ENCODE measurements around the gene LRRC37A3. TPM values are rescaled to one million over a fixed set of nuclear protein-coding genes. Genes with fewer than 3 reads are reported as not detected.
"Not testable (repeated sequence)": the region's sequence is repeated elsewhere in the genome, so short reads cannot be mapped to it uniquely, and the experiment has no call there.

LRRC37A3 gene
- total RNA-seq, 4 donors from 2014 or later: 5.2 to 23.1 (median 9.8) TPM

DNA sequence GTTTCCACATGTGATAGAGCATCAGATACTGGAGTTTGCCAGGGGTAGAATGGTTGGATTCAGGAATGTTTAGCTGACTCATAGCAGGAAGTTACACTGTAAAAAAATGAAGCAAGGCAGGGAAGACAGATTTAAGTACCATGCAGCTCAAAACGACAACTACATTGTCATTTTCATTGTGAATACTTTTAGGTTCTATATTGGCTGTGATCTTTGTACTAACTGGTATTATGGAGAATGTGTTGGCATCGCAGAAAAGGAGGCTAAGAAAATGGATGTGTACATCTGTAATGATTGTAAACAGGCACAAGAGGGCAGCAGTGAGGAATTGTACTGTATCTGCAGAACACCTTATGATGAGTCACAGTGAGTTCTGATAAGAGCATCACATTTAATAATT is 8.2 kb upstream of the LRRC37A3 start:
- peak in 2 of 3 donors; percentile 51 to 66 for DNase-seq
- not testable (repeated sequence) for H3K9me3 ChIP-seq, H3K4me1 ChIP-seq, H3K27ac ChIP-seq, H3K36me3 ChIP-seq, H3K27me3 ChIP-seq, H3K4me3 ChIP-seq
- TF ChIP-seq, protein P1, sequence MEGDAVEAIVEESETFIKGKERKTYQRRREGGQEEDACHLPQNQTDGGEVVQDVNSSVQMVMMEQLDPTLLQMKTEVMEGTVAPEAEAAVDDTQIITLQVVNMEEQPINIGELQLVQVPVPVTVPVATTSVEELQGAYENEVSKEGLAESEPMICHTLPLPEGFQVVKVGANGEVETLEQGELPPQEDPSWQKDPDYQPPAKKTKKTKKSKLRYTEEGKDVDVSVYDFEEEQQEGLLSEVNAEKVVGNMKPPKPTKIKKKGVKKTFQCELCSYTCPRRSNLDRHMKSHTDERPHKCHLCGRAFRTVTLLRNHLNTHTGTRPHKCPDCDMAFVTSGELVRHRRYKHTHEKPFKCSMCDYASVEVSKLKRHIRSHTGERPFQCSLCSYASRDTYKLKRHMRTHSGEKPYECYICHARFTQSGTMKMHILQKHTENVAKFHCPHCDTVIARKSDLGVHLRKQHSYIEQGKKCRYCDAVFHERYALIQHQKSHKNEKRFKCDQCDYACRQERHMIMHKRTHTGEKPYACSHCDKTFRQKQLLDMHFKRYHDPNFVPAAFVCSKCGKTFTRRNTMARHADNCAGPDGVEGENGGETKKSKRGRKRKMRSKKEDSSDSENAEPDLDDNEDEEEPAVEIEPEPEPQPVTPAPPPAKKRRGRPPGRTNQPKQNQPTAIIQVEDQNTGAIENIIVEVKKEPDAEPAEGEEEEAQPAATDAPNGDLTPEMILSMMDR (IDR thresholded peaks at IDR 0.05): peak; percentile 31 to 96 (median 81)

DNA sequence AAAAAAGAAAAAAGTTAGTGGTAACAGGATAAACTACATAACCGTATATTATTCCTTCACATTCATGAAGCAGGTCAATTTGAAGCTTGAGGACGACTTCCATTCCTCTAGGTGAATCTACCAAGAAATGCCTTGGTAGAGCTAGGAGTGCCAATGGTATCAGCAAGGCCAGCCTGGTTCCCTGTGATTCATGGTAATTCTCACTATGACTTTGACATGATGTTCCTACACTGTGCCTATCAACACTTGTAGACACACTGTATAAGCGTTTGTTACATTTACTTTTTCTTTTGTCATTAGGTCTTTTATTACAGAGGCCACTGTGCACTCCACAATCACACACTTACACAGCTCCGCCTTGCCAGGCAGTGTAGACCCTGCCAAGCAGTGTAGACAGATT is 7.2 kb upstream of the LRRC37A3 start:
- not testable (repeated sequence) for H3K4me3 ChIP-seq, H3K36me3 ChIP-seq, H3K27me3 ChIP-seq, H3K27ac ChIP-seq, H3K9me3 ChIP-seq, H3K4me1 ChIP-seq, DNase-seq

DNA sequence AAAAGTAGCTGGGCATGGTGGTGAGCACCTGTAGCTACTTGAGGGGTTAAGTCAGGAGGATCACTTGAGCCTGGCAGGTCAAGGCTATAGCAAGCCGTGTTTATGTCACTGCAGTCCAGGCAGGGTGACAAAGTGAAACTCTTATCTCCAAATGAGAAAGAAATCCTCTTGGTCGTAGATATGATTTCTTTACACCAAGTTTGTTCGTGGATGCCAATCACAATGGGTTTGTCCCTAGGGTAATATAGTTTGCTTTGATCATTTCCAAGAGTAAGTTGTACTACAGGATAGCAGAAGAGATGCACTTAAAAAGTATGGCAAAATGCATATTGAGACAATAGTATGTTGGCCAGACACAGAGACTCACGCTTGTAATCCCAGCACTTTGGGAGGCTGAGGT is 6.0 kb upstream of the LRRC37A3 start:
- not testable (repeated sequence) for H3K27ac ChIP-seq, DNase-seq, H3K4me3 ChIP-seq, H3K9me3 ChIP-seq, H3K4me1 ChIP-seq, H3K36me3 ChIP-seq, H3K27me3 ChIP-seq

DNA sequence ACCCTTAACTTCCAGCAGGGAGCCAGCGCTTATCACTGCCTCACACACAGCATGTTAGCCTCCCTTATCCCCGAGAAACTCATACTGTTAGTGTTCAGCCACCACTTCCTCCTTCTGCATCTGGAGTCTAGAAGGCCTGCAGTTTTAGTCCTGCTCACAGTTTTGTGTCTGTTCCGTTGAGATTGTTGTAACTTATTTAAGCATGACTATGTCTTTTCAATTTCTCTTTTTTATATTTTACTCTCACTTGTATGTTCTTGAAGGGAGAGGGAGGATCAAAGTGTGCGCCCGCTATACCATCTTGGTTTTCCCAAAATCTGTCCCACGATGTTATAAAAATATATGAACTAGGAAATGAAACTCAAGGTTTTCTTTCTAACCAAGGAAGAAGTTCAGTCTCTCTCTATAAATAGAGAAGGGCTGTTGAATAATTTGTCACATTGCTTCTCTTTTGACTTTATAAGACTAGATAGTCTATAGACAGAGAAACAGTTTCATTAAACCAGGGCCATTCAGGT is 3.8 kb upstream of the LRRC37A3 start:
- H3K9me3 ChIP-seq, H3K36me3 ChIP-seq, DNase-seq, H3K4me3 ChIP-seq, H3K4me1 ChIP-seq, H3K27me3 ChIP-seq: not testable (repeated sequence)
- peak overlapping the region in 1 of 4 donors; percentile 33 for H3K27ac ChIP-seq

DNA sequence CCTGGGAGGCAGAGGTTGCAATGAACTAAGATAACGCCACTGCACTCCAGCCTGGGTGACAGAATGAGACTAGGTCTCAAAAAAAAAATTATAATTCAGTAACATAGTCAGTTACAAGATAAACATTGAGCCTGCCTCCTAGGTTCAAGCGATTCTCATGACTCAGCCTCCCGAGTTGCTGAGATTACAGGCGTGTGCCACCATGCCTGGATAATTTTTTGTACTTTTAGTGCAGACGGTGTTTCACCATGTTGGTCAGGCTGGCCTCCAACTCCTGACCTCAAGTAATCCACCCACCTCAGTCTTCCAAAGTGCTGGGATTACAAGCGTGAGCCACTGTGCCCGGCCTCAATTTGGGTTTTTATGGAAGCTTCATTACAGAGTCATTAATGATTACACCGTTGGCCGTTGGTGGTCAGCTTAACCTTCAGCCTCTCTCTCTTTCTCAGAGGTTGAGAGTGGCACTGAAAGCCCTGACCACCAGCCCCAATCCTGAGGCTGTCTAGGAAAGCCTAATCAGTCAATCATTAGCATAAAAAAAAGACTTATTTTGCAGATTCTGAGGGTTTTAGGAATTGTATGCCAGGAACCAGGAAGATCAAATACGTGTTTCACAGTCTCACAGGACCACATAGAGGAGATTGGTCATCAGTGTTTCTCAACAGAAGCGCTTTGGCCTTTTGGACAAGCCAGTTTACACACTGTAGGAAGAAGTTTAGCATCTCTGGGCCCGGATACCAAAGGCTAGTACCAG is 1.3 kb upstream of the LRRC37A3 start:
- no peaks in the 10 kb centered on the region for H3K9me3 ChIP-seq
- TF ChIP-seq POLR2A (IDR thresholded peaks at IDR 0.05): no peak
- TF ChIP-seq, protein P1 (IDR thresholded peaks at IDR 0.05): no peak
- DNase-seq: no peak
- no peak overlapping the region for H3K4me3 ChIP-seq
- no peak overlapping the region for H3K27ac ChIP-seq
- no peaks in the 10 kb centered on the region for H3K36me3 ChIP-seq
- no peaks in the 10 kb centered on the region for H3K27me3 ChIP-seq
- peaks cover 0 to 9% (median 5%) of the 10 kb centered on the region in 4 donors for H3K4me1 ChIP-seq

DNA sequence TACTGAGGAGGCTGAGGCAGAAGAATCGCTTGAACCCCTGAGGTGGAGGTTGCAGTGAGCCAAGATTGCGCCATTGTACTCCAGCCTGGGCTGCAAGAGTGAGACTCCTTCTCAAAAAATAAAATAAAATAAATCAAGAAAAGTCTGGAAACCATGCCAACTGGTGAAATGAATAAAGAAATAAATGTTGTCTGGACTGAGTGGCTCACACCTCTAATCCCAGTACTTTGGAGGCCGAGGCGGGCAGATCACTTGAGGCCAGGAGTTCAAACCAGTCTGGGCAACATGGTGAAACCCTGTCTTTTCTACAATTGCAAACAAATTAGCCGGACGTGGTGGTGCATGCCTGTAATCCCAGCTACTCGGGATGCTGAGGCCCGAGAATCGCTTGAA is 744 bp upstream of the LRRC37A3 start:
- Histone ChIP-seq H3K36me3 (no peaks in the 10 kb centered on the region), H3K9me3 (no peaks in the 10 kb centered on the region), H3K4me3 (peak overlapping the region; percentile 53 to 94 (median 88)), H3K4me1 (peaks cover 0 to 9% (median 5%) of the 10 kb centered on the region in 4 donors), H3K27me3 (no peaks in the 10 kb centered on the region), H3K27ac (peak overlapping the region; percentile 92 to 99 (median 99))
- no peak for TF ChIP-seq POLR2A (IDR thresholded peaks at IDR 0.05)
- TF ChIP-seq, protein P1 (IDR thresholded peaks at IDR 0.05): no peak
- peak in 1 of 3 donors; percentile 24 for DNase-seq

DNA sequence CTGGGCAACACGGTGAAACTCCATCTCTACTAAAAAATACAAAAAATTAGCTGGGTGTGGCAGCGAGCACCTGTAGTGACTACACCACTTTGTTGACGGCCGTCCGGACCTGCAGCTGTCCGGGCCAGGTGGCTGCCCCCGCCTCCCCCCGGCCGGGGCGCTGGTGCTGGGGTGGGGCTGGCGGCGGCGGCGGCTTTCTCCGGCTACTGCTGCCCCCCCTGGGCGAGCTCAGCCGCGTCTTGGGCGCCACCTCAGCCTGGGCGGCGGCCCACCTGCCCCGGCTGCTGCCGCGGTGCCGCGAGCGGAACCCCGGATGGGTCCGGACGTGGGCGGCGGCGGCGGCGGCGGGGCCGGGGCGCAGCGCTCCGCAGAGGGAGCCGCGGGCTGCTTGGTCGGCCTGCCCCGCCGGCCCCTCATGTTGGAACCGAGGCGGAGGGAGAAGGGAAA is 413 bp downstream of the LRRC37A3 start:
- Histone ChIP-seq H3K4me3 (peak overlapping the region; percentile 53 to 94 (median 88)), H3K27ac (peak overlapping the region; percentile 92 to 99 (median 99))
- H3K36me3 ChIP-seq, H3K9me3 ChIP-seq, H3K4me1 ChIP-seq, H3K27me3 ChIP-seq: not testable (repeated sequence)
- DNase-seq: peak; percentile 75 to 86 (median 79)

DNA sequence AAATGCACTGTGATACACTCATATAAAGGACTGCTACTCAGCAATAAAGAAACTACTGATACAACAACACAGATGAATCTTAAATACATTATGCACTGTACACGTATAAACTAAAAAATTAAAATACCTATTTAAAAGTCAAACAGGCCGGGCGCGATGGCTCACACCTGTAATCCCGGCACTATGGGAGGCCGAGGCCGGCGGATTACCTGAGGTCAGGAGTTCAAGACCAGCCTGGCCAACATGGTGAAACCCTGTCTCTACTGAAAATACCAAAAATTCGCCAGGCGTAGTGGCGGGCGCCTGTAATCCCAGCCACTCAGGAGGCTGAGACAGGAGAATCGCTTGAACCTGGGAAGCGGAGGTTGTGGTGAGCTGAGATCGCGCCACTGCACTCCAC is 1.7 kb downstream of the LRRC37A3 start:
- H3K9me3 ChIP-seq, DNase-seq, H3K4me1 ChIP-seq, H3K36me3 ChIP-seq, H3K27ac ChIP-seq, H3K27me3 ChIP-seq, H3K4me3 ChIP-seq: not testable (repeated sequence)

DNA sequence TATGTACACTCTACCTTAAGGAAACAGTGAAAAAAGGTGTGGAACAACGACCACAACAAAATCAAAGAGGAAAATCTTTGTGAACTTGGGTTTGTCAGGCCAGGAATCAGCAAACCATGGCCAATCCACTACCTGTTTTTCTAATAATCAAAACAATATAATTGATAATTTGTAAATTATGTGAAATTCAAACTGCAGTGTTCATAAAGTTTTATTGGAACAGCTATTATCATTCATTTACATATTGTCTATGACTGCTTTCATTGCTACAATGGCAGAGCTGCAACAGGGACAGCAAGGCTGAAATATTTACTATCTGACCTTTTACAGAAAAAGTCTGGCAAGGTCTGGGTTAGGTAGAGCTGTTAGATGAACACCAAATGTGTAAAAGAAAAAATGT is 4.0 kb downstream of the LRRC37A3 start:
- not testable (repeated sequence) for DNase-seq, H3K27me3 ChIP-seq, H3K4me1 ChIP-seq, H3K9me3 ChIP-seq, H3K36me3 ChIP-seq, H3K27ac ChIP-seq, H3K4me3 ChIP-seq

DNA sequence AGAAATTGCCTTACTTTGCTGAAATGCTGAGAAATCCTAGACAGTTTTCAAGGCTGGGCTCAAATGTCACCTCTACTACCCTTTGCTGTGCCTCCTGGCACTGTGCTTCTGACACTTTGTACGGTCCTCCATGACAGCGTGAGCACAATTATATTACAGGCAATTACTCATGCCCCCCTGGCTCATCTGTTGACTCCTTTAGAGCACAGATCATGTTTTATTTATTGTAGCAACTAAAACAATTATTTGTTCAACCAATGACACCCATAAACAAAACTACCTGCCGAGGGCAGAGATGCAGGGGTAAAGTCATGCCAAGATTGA is 9.1 kb downstream of the LRRC37A3 start:
- H3K27ac ChIP-seq: not testable (repeated sequence)

DNA sequence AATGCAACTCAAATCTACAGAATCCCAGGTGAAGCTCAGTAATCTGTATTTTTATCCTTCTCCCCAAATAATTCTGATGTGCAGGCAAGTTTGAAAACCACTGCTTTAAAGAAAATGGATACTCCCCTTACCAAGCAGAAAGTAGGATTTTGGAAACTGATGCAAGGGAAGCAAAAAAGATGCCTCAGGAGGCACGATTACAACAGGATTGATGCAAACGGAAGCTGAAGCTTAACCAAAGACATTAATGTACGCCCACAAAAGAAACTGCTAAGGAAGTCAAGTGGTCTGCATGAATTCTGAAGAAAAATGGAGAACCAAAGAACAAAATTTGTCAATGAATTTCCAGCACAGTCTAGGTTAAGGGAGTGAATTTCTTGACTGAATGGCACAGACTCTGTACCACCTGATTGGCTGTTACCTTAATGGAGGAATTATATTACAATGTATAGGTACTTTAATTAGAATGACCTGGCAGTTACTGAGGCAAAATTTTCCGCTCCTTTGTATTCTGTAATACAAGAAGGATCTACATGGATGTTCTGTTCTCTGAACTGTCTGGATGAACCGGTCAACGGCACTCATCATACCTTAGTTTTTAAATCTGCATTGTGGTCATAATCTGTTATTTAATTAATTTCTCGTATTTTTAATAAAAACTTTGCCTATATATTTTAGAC is 9.6 kb downstream of the LRRC37A3 start:
- not testable (repeated sequence) for DNase-seq, H3K27me3 ChIP-seq, H3K4me3 ChIP-seq, H3K4me1 ChIP-seq, H3K27ac ChIP-seq, H3K36me3 ChIP-seq, H3K9me3 ChIP-seq

More for the DNA sequence above, 9.1 kb downstream of the LRRC37A3 start:
- H3K9me3 ChIP-seq, H3K4me1 ChIP-seq, H3K27me3 ChIP-seq, DNase-seq, H3K36me3 ChIP-seq, H3K4me3 ChIP-seq: not testable (repeated sequence)

DNA sequence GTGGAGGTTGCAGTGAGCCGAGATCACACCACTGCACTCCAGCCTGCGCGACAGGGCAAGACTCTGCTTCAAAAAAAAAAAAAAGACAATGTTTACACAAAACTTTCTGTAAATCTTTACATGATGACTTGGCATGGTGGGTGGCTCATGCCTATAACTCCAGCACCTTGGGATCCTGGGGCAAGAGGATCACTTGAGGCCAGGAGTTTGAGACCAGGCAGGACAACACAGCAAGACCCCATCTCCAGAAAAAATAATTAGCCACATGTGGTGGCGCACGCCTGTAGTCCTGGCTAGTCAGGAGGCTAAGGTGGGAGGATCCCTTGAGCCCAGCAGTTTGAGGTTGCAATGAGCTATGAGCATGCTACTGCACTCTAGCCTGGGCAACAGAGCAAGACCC is 15.2 kb downstream of the LRRC37A3 start:
- not testable (repeated sequence) for DNase-seq, H3K27me3 ChIP-seq, H3K9me3 ChIP-seq, H3K27ac ChIP-seq, H3K4me1 ChIP-seq, H3K36me3 ChIP-seq, H3K4me3 ChIP-seq
